HepG2 (cell line): ENCODE data around the gene FAM78A. TPM values are rescaled to one million over a fixed set of nuclear protein-coding genes. Genes with fewer than 3 reads are reported as not detected.
A peak's percentile ranks its signal among the peaks of the same experiment; 100 is the strongest.

Experiments used
- HNF4A ChIP-seq: sonication (generic); formaldehyde crosslinking; IDR thresholded peaks from 2 replicates; pipeline ENCODE4 v1.4.0; 2020; ENCODE audit warnings: missing genetic modification reagents
- KDM6A ChIP-seq: IDR thresholded peaks from 2 replicates; pipeline ENCODE4 v1.6.1; 2016; ENCODE audit warnings: low read depth
- REXO4 ChIP-seq: sonication (generic); formaldehyde crosslinking; IDR thresholded peaks from 2 replicates; pipeline ENCODE4 v1.8.0; 2022; ENCODE audit warnings: missing genetic modification reagents, mild to moderate bottlenecking, borderline replicate concordance
- SP1 ChIP-seq, 2 experiments: fragments of 450-650 bp in 1 of 2; sonication (generic) in 1 of 2; formaldehyde crosslinking in 1 of 2; IDR thresholded peaks; 2 replicates each; pipeline versions ENCODE4 v1.4.0 to v1.6.1; 2016 to 2020; ENCODE audit warnings: missing genetic modification reagents in 1 of 2
- TAF15 ChIP-seq: fragments of 200-400 bp; formaldehyde crosslinking; IDR thresholded peaks from one replicate; pipeline ENCODE4 v1.6.1; 2018; ENCODE audit warnings: mild to moderate bottlenecking, low read depth, low read length; ENCODE audit not compliant: poor library complexity, severe bottlenecking
- ZFX ChIP-seq: sonication (generic); formaldehyde crosslinking; IDR thresholded peaks from 2 replicates; pipeline ENCODE4 v1.4.0; 2020; ENCODE audit warnings: mild to moderate bottlenecking, low read depth, missing genetic modification reagents, moderate library complexity
- ZMYM2 ChIP-seq: sonication (generic); formaldehyde crosslinking; IDR thresholded peaks from 2 replicates; pipeline ENCODE4 v1.8.0; 2022; ENCODE audit warnings: mild to moderate bottlenecking, missing genetic modification reagents
- ZNF652 ChIP-seq: IDR thresholded peaks from 2 replicates; pipeline ENCODE4 v1.6.1; 2016; ENCODE audit warnings: low read depth, borderline replicate concordance
- polyA plus RNA-seq, 8 experiments: library from polyadenylated mRNA; depleted of rRNA in 3 of 8; stranded (reverse) in 7 of 8; unstranded in 1 of 8; fragments of >200 nt; fragmentation: Illumina TruSeq in 4 of 8; extraction: Trizol in 4 of 8; gene quantifications; 2 replicates each; pipeline versions ENCODE4 v1.2.1 to v1.2.3, GENCODE V29; 2011 to 2016; ENCODE audit warnings: low read depth in 4 of 8, missing spikeins in 1 of 8, mixed read lengths in 1 of 8; ENCODE audit not compliant: insufficient read depth in 1 of 8
- total RNA-seq, 5 experiments: library from RNA; depleted of rRNA; stranded (reverse); fragments of >200 nt; fragmentation: Illumina TruSeq; extraction: Trizol; gene quantifications; 2 replicates each; pipeline ENCODE4 v1.2.3, GENCODE V29; 2016; ENCODE audit warnings: low read depth in 1 of 5
- TF ChIP-seq, protein P1 (sequence below): sonication (generic); formaldehyde crosslinking; IDR thresholded peaks from 2 replicates; pipeline ENCODE4 v1.4.0; 2020; ENCODE audit warnings: missing genetic modification reagents, borderline replicate concordance
- TF ChIP-seq, protein P2 (sequence below): sonication (generic); formaldehyde crosslinking; IDR thresholded peaks from 2 replicates; pipeline ENCODE4 v1.5.0; 2020; ENCODE audit warnings: missing genetic modification reagents

The FAM78A gene
- total and polyA plus RNA-seq, 2 of the 13 experiments (the other 11 are each of a cell fraction or from before 2014, with no cell fraction given) = 0.18 to 0.62 TPM

DNA sequence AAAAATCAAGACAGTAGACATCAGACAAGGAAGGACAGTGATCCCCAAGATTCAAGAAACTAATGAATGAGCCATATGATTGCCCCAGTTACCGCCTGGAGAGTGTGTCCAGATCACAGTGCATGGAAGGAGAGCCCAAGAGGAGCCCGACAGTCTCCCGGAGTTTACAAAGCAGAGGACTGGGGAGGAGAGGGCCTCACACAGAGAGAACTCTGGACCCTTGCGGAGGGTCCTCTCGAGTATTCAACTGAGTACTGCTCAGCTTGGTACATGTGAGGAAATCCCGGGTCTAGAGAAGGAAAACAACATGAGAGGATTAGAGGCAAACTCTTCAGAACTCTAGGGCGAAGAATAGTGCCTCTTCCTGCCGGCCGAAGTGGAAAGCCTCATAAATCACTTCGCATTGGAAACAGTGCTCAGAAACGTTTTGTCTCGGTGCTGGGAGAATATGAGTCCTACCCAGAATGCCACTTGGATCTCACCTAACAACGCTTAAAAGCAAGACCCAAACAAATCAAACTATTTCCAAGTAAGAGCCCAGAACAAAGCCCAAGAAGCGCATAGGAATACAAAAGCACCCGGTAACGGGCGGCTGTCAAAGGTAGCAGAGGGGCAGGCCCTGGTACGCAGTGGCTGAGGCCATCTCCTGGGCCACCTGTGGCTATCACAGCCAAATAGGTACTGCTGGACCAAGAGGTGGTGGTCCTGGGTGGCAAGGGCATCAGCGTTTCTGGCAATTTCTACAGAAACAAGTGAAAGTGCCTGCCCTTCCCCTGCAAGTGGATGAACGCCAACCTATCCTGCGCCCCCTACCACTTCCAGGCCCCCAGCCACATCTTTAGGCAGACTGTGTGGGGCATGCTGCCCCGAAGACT lies 36.0 kb downstream of the FAM78A start (continued):
- TF ChIP-seq, protein P1, sequence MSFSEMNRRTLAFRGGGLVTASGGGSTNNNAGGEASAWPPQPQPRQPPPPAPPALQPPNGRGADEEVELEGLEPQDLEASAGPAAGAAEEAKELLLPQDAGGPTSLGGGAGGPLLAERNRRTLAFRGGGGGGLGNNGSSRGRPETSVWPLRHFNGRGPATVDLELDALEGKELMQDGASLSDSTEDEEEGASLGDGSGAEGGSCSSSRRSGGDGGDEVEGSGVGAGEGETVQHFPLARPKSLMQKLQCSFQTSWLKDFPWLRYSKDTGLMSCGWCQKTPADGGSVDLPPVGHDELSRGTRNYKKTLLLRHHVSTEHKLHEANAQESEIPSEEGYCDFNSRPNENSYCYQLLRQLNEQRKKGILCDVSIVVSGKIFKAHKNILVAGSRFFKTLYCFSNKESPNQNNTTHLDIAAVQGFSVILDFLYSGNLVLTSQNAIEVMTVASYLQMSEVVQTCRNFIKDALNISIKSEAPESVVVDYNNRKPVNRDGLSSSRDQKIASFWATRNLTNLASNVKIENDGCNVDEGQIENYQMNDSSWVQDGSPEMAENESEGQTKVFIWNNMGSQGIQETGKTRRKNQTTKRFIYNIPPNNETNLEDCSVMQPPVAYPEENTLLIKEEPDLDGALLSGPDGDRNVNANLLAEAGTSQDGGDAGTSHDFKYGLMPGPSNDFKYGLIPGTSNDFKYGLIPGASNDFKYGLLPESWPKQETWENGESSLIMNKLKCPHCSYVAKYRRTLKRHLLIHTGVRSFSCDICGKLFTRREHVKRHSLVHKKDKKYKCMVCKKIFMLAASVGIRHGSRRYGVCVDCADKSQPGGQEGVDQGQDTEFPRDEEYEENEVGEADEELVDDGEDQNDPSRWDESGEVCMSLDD (CRISPR knock-in tag) = no peak
- TF ChIP-seq REXO4 (CRISPR knock-in tag) = no peak
- TF ChIP-seq ZFX (CRISPR knock-in tag) = peak; percentile 45; the same call in 1 of the 2 replicates
- no peak for TF ChIP-seq ZNF652
- TF ChIP-seq, protein P2, sequence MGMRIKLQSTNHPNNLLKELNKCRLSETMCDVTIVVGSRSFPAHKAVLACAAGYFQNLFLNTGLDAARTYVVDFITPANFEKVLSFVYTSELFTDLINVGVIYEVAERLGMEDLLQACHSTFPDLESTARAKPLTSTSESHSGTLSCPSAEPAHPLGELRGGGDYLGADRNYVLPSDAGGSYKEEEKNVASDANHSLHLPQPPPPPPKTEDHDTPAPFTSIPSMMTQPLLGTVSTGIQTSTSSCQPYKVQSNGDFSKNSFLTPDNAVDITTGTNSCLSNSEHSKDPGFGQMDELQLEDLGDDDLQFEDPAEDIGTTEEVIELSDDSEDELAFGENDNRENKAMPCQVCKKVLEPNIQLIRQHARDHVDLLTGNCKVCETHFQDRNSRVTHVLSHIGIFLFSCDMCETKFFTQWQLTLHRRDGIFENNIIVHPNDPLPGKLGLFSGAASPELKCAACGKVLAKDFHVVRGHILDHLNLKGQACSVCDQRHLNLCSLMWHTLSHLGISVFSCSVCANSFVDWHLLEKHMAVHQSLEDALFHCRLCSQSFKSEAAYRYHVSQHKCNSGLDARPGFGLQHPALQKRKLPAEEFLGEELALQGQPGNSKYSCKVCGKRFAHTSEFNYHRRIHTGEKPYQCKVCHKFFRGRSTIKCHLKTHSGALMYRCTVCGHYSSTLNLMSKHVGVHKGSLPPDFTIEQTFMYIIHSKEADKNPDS = peak; percentile 64; the same call in 1 of the 2 replicates
- 0 out of 2 replicates have a peak, but pooled peaks have one; percentile 17 for TF ChIP-seq KDM6A (CRISPR knock-in tag)
- peak; percentile 62 for TF ChIP-seq HNF4A
- TF ChIP-seq ZMYM2 (CRISPR knock-in tag) = 0 out of 2 replicates have a peak, but pooled peaks have one; percentile 18
- no peak for TF ChIP-seq SP1 (IDR thresholded peaks at IDR 0.05)
- TF ChIP-seq SP1 (CRISPR knock-in tag; IDR thresholded peaks at IDR 0.05) = no peak
- no peak for TF ChIP-seq TAF15
